ENCODE measurements around the gene MROH2A.

The MROH2A gene

GRCh38 chr2:233841183-233841582 is 63.1 kb downstream of the MROH2A start:
- H4K8ac ChIP-seq (ENCODE audit: low read depth, low read length), result no peak overlapping the region
- H4K12ac ChIP-seq (ENCODE audit: low read depth, low read length), result no peak overlapping the region
- H2BK5ac ChIP-seq (ENCODE audit: low read depth, low read length, poor library complexity), result no peak overlapping the region
- peaks cover 2% of the 10 kb centered on the region for H3K9me3 ChIP-seq (ENCODE audit: insufficient read depth, low read depth, low read length)
- no peak overlapping the region for H3K23ac ChIP-seq (ENCODE audit: low read length)
- H3K4me3 ChIP-seq (ENCODE audit: low read depth, low read length), result no peak overlapping the region
- H3K4me1 ChIP-seq (ENCODE audit: control insufficient read depth in 1 of 2, insufficient read depth in 2 of 2, low read length in 2 of 2), result no peaks in the 10 kb centered on the region
- H3K18ac ChIP-seq (ENCODE audit: low read length), result no peak overlapping the region
- no peak overlapping the region for H4K91ac ChIP-seq (ENCODE audit: low read depth, low read length)
- no peak for DNase-seq
- no peak overlapping the region for H3K9ac ChIP-seq (ENCODE audit: low read length)
- no CpG with 5 or more reads among the region's 11 CpGs for WGBS (ENCODE audit: extremely low coverage, insufficient coverage, insufficient read length)
- no peak overlapping the region for H2AK5ac ChIP-seq (ENCODE audit: low read length)
- no peak overlapping the region for H2BK120ac ChIP-seq (ENCODE audit: insufficient read depth, low read length, poor library complexity)
- H3K4me2 ChIP-seq (ENCODE audit: low read length), result no peak overlapping the region
- no peak overlapping the region for H2BK12ac ChIP-seq (ENCODE audit: low read length)
- peaks cover 53 to 74% of the 10 kb centered on the region in 2 experiments for H3K36me3 ChIP-seq (ENCODE audit: control insufficient read depth in 1 of 2, insufficient read depth in 2 of 2, low read length in 2 of 2)
- H3K79me1 ChIP-seq (ENCODE audit: low read length), result no peaks in the 10 kb centered on the region
- H3K27me3 ChIP-seq (ENCODE audit: insufficient read depth, low read length), result no peaks in the 10 kb centered on the region
- no peak overlapping the region for H3K27ac ChIP-seq (ENCODE audit: low read depth, low read length)
- H3K14ac ChIP-seq (ENCODE audit: low read length), result no peak overlapping the region
- no peak overlapping the region for H2AFZ ChIP-seq (ENCODE audit: insufficient read depth, low read length, poor library complexity)
- no peaks in the 10 kb centered on the region for H3K79me2 ChIP-seq (ENCODE audit: control insufficient read depth, insufficient read depth, low read length, poor library complexity)
- H3K4ac ChIP-seq (ENCODE audit: low read depth, low read length), result no peak overlapping the region

GRCh38 chr2:233844064-233844807 is 66.1 kb downstream of the MROH2A start:
- Histone ChIP-seq H2BK120ac (ENCODE audit: insufficient read depth, low read length, poor library complexity) (no peak overlapping the region), H3K14ac (ENCODE audit: low read length) (no peak overlapping the region), H4K91ac (ENCODE audit: low read depth, low read length) (no peak overlapping the region), H3K23ac (ENCODE audit: low read length) (no peak overlapping the region), H2BK5ac (ENCODE audit: low read depth, low read length, poor library complexity) (no peak overlapping the region), H3K4me3 (ENCODE audit: low read depth, low read length) (no peak overlapping the region), H3K4me1 (ENCODE audit: control insufficient read depth in 1 of 2, insufficient read depth in 2 of 2, low read length in 2 of 2) (no peaks in the 10 kb centered on the region), H4K12ac (ENCODE audit: low read depth, low read length) (no peak overlapping the region), H3K18ac (ENCODE audit: low read length) (no peak overlapping the region), H2AK5ac (ENCODE audit: low read length) (no peak overlapping the region), H3K79me2 (ENCODE audit: control insufficient read depth, insufficient read depth, low read length, poor library complexity) (no peaks in the 10 kb centered on the region), H3K4me2 (ENCODE audit: low read length) (no peak overlapping the region), H2AFZ (ENCODE audit: insufficient read depth, low read length, poor library complexity) (no peak overlapping the region), H3K9me3 (ENCODE audit: insufficient read depth, low read depth, low read length) (peaks cover 2% of the 10 kb centered on the region), H3K36me3 (ENCODE audit: control insufficient read depth in 1 of 2, insufficient read depth in 2 of 2, low read length in 2 of 2) (peaks cover 66 to 81% of the 10 kb centered on the region in 2 experiments), H3K79me1 (ENCODE audit: low read length) (no peaks in the 10 kb centered on the region), H3K27ac (ENCODE audit: low read depth, low read length) (no peak overlapping the region), H2BK12ac (ENCODE audit: low read length) (no peak overlapping the region), H3K4ac (ENCODE audit: low read depth, low read length) (no peak overlapping the region), H4K8ac (ENCODE audit: low read depth, low read length) (no peak overlapping the region), H3K9ac (ENCODE audit: low read length) (no peak overlapping the region), H3K27me3 (ENCODE audit: insufficient read depth, low read length) (no peaks in the 10 kb centered on the region)
- DNase-seq, result no peak
- no CpG with 5 or more reads among the region's 19 CpGs for WGBS (ENCODE audit: extremely low coverage, insufficient coverage, insufficient read length)

- H3K27ac ChIP-seq (ENCODE audit: low read depth, low read length), result no peak overlapping the region
- H2AK5ac ChIP-seq (ENCODE audit: low read length), result no peak overlapping the region
- no peak overlapping the region for H4K91ac ChIP-seq (ENCODE audit: low read depth, low read length)
- H2BK120ac ChIP-seq (ENCODE audit: insufficient read depth, low read length, poor library complexity), result no peak overlapping the region
- H4K12ac ChIP-seq (ENCODE audit: low read depth, low read length), result no peak overlapping the region
- no peak overlapping the region for H3K23ac ChIP-seq (ENCODE audit: low read length)
- no peaks in the 10 kb centered on the region for H3K79me2 ChIP-seq (ENCODE audit: control insufficient read depth, insufficient read depth, low read length, poor library complexity)
- no peaks in the 10 kb centered on the region for H3K79me1 ChIP-seq (ENCODE audit: low read length)
- no peak overlapping the region for H2BK5ac ChIP-seq (ENCODE audit: low read depth, low read length, poor library complexity)
- no peak overlapping the region for H3K9ac ChIP-seq (ENCODE audit: low read length)
- no peak overlapping the region for H3K14ac ChIP-seq (ENCODE audit: low read length)
- no peak for DNase-seq
- no peak overlapping the region for H2BK12ac ChIP-seq (ENCODE audit: low read length)
- no CpG with 5 or more reads among the region's 3 CpGs for WGBS (ENCODE audit: extremely low coverage, insufficient coverage, insufficient read length)
- no peak overlapping the region for H3K4me2 ChIP-seq (ENCODE audit: low read length)
- H4K8ac ChIP-seq (ENCODE audit: low read depth, low read length), result no peak overlapping the region
- peaks cover 2% of the 10 kb centered on the region for H3K9me3 ChIP-seq (ENCODE audit: insufficient read depth, low read depth, low read length)
- no peak overlapping the region for H3K4me3 ChIP-seq (ENCODE audit: low read depth, low read length)
- no peak overlapping the region for H2AFZ ChIP-seq (ENCODE audit: insufficient read depth, low read length, poor library complexity)
- H3K27me3 ChIP-seq (ENCODE audit: insufficient read depth, low read length), result no peaks in the 10 kb centered on the region
- no peaks in the 10 kb centered on the region for H3K4me1 ChIP-seq (ENCODE audit: control insufficient read depth in 1 of 2, insufficient read depth in 2 of 2, low read length in 2 of 2)
- no peak overlapping the region for H3K18ac ChIP-seq (ENCODE audit: low read length)
- no peak overlapping the region for H3K4ac ChIP-seq (ENCODE audit: low read depth, low read length)
- peaks cover 64 to 80% of the 10 kb centered on the region in 2 experiments for H3K36me3 ChIP-seq (ENCODE audit: control insufficient read depth in 1 of 2, insufficient read depth in 2 of 2, low read length in 2 of 2)
Measured at GRCh38 chr2:233844836-233845235, 66.7 kb downstream of the MROH2A start.

- H4K8ac ChIP-seq (ENCODE audit: low read depth, low read length), result no peak overlapping the region
- no peak overlapping the region for H4K12ac ChIP-seq (ENCODE audit: low read depth, low read length)
- no peak overlapping the region for H3K4me3 ChIP-seq (ENCODE audit: low read depth, low read length)
- no peak overlapping the region for H3K4ac ChIP-seq (ENCODE audit: low read depth, low read length)
- no peak overlapping the region for H3K27ac ChIP-seq (ENCODE audit: low read depth, low read length)
- no peaks in the 10 kb centered on the region for H3K79me1 ChIP-seq (ENCODE audit: low read length)
- H2BK120ac ChIP-seq (ENCODE audit: insufficient read depth, low read length, poor library complexity), result no peak overlapping the region
- H3K27me3 ChIP-seq (ENCODE audit: insufficient read depth, low read length), result no peaks in the 10 kb centered on the region
- H3K23ac ChIP-seq (ENCODE audit: low read length), result no peak overlapping the region
- H3K79me2 ChIP-seq (ENCODE audit: control insufficient read depth, insufficient read depth, low read length, poor library complexity), result no peaks in the 10 kb centered on the region
- no peak overlapping the region for H3K4me2 ChIP-seq (ENCODE audit: low read length)
- H4K91ac ChIP-seq (ENCODE audit: low read depth, low read length), result no peak overlapping the region
- H3K4me1 ChIP-seq (ENCODE audit: control insufficient read depth in 1 of 2, insufficient read depth in 2 of 2, low read length in 2 of 2), result no peaks in the 10 kb centered on the region
- DNase-seq, result no peak
- peaks cover 64 to 78% of the 10 kb centered on the region in 2 experiments for H3K36me3 ChIP-seq (ENCODE audit: control insufficient read depth in 1 of 2, insufficient read depth in 2 of 2, low read length in 2 of 2)
- H2AK5ac ChIP-seq (ENCODE audit: low read length), result no peak overlapping the region
- no peak overlapping the region for H2AFZ ChIP-seq (ENCODE audit: insufficient read depth, low read length, poor library complexity)
- no peak overlapping the region for H3K18ac ChIP-seq (ENCODE audit: low read length)
- no peak overlapping the region for H3K9ac ChIP-seq (ENCODE audit: low read length)
- H3K9me3 ChIP-seq (ENCODE audit: insufficient read depth, low read depth, low read length), result peaks cover 2% of the 10 kb centered on the region
- H2BK5ac ChIP-seq (ENCODE audit: low read depth, low read length, poor library complexity), result no peak overlapping the region
- no CpG with 5 or more reads among the region's 1 CpG for WGBS (ENCODE audit: extremely low coverage, insufficient coverage, insufficient read length)
- no peak overlapping the region for H2BK12ac ChIP-seq (ENCODE audit: low read length)
- H3K14ac ChIP-seq (ENCODE audit: low read length), result no peak overlapping the region
Measured at GRCh38 chr2:233845301-233846060, 67.4 kb downstream of the MROH2A start.
